Measurements from ENCODE around the gene SIGLEC14.

Gene SIGLEC14

GRCh38 chr19:51602189-51602854, 44.3 kb downstream of the SIGLEC14 start:
- TF ChIP-seq ISL1 (CRISPR knock-in tag; IDR thresholded peaks at IDR 0.05) (no peak), GLIS3 (CRISPR knock-in tag; IDR thresholded peaks at IDR 0.05) (no peak), ZFP30 (CRISPR knock-in tag; IDR thresholded peaks at IDR 0.05) (no peak)
- ATAC-seq, result no peak

GRCh38 chr19:51600940-51601580, 45.6 kb downstream of the SIGLEC14 start:
- TF ChIP-seq ZNF8 (CRISPR knock-in tag; IDR thresholded peaks at IDR 0.05) (no peak), GLIS3 (CRISPR knock-in tag; IDR thresholded peaks at IDR 0.05) (no peak), ZFP30 (CRISPR knock-in tag; IDR thresholded peaks at IDR 0.05) (no peak), ARNTL (CRISPR knock-in tag; IDR thresholded peaks at IDR 0.05; ENCODE audit: borderline replicate concordance, low read depth) (no peak), ESRRG (CRISPR knock-in tag; IDR thresholded peaks at IDR 0.05) (no peak), ZNF565 (CRISPR knock-in tag; conservative IDR thresholded peaks at IDR 0.05; ENCODE audit: low read depth) (no peak), RARB (CRISPR knock-in tag; IDR thresholded peaks at IDR 0.05) (no peak), BACH2 (CRISPR knock-in tag; IDR thresholded peaks at IDR 0.05; ENCODE audit: borderline replicate concordance) (no peak), OSR1 (CRISPR knock-in tag; IDR thresholded peaks at IDR 0.05) (no peak), PPARA (CRISPR knock-in tag; IDR thresholded peaks at IDR 0.05; ENCODE audit: borderline replicate concordance) (no peak), SNAI2 (CRISPR knock-in tag; IDR thresholded peaks at IDR 0.05) (no peak), ZC3H10 (CRISPR knock-in tag; IDR thresholded peaks at IDR 0.05) (no peak), PATZ1 (CRISPR knock-in tag; IDR thresholded peaks at IDR 0.05; ENCODE audit: borderline replicate concordance) (no peak)
- TF ChIP-seq, protein P1, sequence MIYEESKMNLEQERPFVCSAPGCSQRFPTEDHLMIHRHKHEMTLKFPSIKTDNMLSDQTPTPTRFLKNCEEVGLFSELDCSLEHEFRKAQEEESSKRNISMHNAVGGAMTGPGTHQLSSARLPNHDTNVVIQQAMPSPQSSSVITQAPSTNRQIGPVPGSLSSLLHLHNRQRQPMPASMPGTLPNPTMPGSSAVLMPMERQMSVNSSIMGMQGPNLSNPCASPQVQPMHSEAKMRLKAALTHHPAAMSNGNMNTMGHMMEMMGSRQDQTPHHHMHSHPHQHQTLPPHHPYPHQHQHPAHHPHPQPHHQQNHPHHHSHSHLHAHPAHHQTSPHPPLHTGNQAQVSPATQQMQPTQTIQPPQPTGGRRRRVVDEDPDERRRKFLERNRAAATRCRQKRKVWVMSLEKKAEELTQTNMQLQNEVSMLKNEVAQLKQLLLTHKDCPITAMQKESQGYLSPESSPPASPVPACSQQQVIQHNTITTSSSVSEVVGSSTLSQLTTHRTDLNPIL (CRISPR knock-in tag; IDR thresholded peaks at IDR 0.05; ENCODE audit: low read depth), result no peak
- ATAC-seq, result no peak

- no peak for ATAC-seq
- TF ChIP-seq ZC3H10 (CRISPR knock-in tag; IDR thresholded peaks at IDR 0.05), result no peak
- TF ChIP-seq ARNTL (CRISPR knock-in tag; IDR thresholded peaks at IDR 0.05; ENCODE audit: borderline replicate concordance, low read depth), result no peak
- no peak for TF ChIP-seq BACH2 (CRISPR knock-in tag; IDR thresholded peaks at IDR 0.05; ENCODE audit: borderline replicate concordance)
- TF ChIP-seq ZNF565 (CRISPR knock-in tag; conservative IDR thresholded peaks at IDR 0.05; ENCODE audit: low read depth), result no peak
- TF ChIP-seq TOX (CRISPR knock-in tag; IDR thresholded peaks at IDR 0.05; ENCODE audit: borderline replicate concordance), result no peak
- TF ChIP-seq TSHZ2 (CRISPR knock-in tag; IDR thresholded peaks at IDR 0.05), result no peak
- no peak for TF ChIP-seq TCF4 (CRISPR knock-in tag; IDR thresholded peaks at IDR 0.05; ENCODE audit: borderline replicate concordance)
- no peak for TF ChIP-seq POU6F1 (CRISPR knock-in tag; IDR thresholded peaks at IDR 0.05; ENCODE audit: borderline replicate concordance, low read depth)
- TF ChIP-seq RARB (CRISPR knock-in tag; IDR thresholded peaks at IDR 0.05), result no peak
- TF ChIP-seq ESRRG (CRISPR knock-in tag; IDR thresholded peaks at IDR 0.05), result no peak
- TF ChIP-seq, protein P1 (CRISPR knock-in tag; IDR thresholded peaks at IDR 0.05; ENCODE audit: low read depth), result no peak
- TF ChIP-seq, protein P2, sequence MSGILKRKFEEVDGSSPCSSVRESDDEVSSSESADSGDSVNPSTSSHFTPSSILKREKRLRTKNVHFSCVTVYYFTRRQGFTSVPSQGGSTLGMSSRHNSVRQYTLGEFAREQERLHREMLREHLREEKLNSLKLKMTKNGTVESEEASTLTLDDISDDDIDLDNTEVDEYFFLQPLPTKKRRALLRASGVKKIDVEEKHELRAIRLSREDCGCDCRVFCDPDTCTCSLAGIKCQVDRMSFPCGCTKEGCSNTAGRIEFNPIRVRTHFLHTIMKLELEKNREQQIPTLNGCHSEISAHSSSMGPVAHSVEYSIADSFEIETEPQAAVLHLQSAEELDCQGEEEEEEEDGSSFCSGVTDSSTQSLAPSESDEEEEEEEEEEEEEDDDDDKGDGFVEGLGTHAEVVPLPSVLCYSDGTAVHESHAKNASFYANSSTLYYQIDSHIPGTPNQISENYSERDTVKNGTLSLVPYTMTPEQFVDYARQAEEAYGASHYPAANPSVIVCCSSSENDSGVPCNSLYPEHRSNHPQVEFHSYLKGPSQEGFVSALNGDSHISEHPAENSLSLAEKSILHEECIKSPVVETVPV (CRISPR knock-in tag; IDR thresholded peaks at IDR 0.05), result no peak
- TF ChIP-seq GLIS3 (CRISPR knock-in tag; IDR thresholded peaks at IDR 0.05), result no peak
- TF ChIP-seq SNAI2 (CRISPR knock-in tag; IDR thresholded peaks at IDR 0.05), result no peak
- TF ChIP-seq ZNF70 (CRISPR knock-in tag; IDR thresholded peaks at IDR 0.05), result no peak
- no peak for TF ChIP-seq ZNF8 (CRISPR knock-in tag; IDR thresholded peaks at IDR 0.05)
- TF ChIP-seq PATZ1 (CRISPR knock-in tag; IDR thresholded peaks at IDR 0.05; ENCODE audit: borderline replicate concordance), result no peak
- no peak for TF ChIP-seq ZFP30 (CRISPR knock-in tag; IDR thresholded peaks at IDR 0.05)
- TF ChIP-seq PPARA (CRISPR knock-in tag; IDR thresholded peaks at IDR 0.05; ENCODE audit: borderline replicate concordance), result no peak
Measured at GRCh38 chr19:51599084-51599483, 47.5 kb downstream of the SIGLEC14 start.

All from SK-N-SH treated with all-trans-retinoic acid at 6 μM for 48 hours (cell line).